ENCODE measurements around the gene EPB41L1.

- TF ChIP-seq CTCF (IDR thresholded peaks at IDR 0.05) (no peak), ATF6 (CRISPR knock-in tag; IDR thresholded peaks at IDR 0.05) (no peak), ZNF121 (CRISPR knock-in tag; IDR thresholded peaks at IDR 0.05) (no peak), E2F5 (CRISPR knock-in tag; IDR thresholded peaks at IDR 0.05) (no peak), HMGXB4 (CRISPR knock-in tag; IDR thresholded peaks at IDR 0.05) (no peak), ZBTB43 (CRISPR knock-in tag; IDR thresholded peaks at IDR 0.05) (no peak), FOXJ3 (CRISPR knock-in tag; IDR thresholded peaks at IDR 0.05; ENCODE audit: borderline replicate concordance) (no peak), USF2 (CRISPR knock-in tag; IDR thresholded peaks at IDR 0.05) (no peak), TEAD1 (CRISPR knock-in tag; IDR thresholded peaks at IDR 0.05) (no peak), MAX (CRISPR knock-in tag; IDR thresholded peaks at IDR 0.05) (no peak)
Measured at GRCh38 chr20:36130390-36130789, 24.1 kb upstream of the EPB41L1 start.
